Keratinocyte (primary cell): Measurements from ENCODE around the gene GPANK1. TPM values are rescaled to one million over a fixed set of nuclear protein-coding genes. Genes with fewer than 3 reads are reported as not detected.

Experiments
- DNase-seq: peaks from one replicate; pipeline ENCODE4 v3.0.0-alpha.2; 2011; ENCODE audit warnings: low read depth, missing footprints, low spot score
- FAIRE-seq: peaks from 2 replicates; lab custom pipeline; 2011; peaks lifted over from hg19 to GRCh38; lab: Jason Lieb, UNC
- H2AFZ ChIP-seq: 2 replicates; pipeline ENCODE4 v1.6.0; 2012; ENCODE audit warnings: low read length, control low read depth, inconsistent platforms; ENCODE audit not compliant: control insufficient read depth
- H3K27ac ChIP-seq: 2 replicates; pipeline ENCODE4 v1.5.1; 2011; ENCODE audit warnings: low read length; ENCODE audit not compliant: control insufficient read depth, insufficient read depth
- H3K27me3 ChIP-seq: 3 replicates; pipeline ENCODE4 v1.6.0; 2011; ENCODE audit warnings: low read length; ENCODE audit not compliant: control insufficient read depth, insufficient read depth; ENCODE audit errors: extremely low read depth
- H3K36me3 ChIP-seq, 2 experiments: 2 replicates in 1 of 2; 3 replicates in 1 of 2; pipeline ENCODE4 v1.5.1; 2011; ENCODE audit warnings: low read length in 2 of 2, mild to moderate bottlenecking in 1 of 2; ENCODE audit not compliant: control insufficient read depth in 2 of 2, insufficient read depth in 2 of 2; ENCODE audit errors: extremely low read depth in 1 of 2
- H3K4me1 ChIP-seq: 3 replicates; pipeline ENCODE4 v1.5.1; 2011; ENCODE audit warnings: low read length; ENCODE audit not compliant: control insufficient read depth, insufficient read depth; ENCODE audit errors: extremely low read depth
- H3K4me2 ChIP-seq: 3 replicates; pipeline ENCODE4 v1.6.0; 2011; ENCODE audit warnings: low read depth, low read length; ENCODE audit not compliant: control insufficient read depth, insufficient read depth; ENCODE audit errors: extremely low read depth
- H3K4me3 ChIP-seq, 3 experiments: fragments of 200-600 bp in 1 of 3; sonication (generic) in 1 of 3; 2 replicates in 2 of 3; 3 replicates in 1 of 3; pipeline ENCODE4 v1.5.1; 2011 to 2016; ENCODE audit warnings: low read length in 3 of 3, mild to moderate bottlenecking in 3 of 3, control low read depth in 2 of 3, inconsistent platforms in 1 of 3, low read depth in 1 of 3, mixed read lengths in 1 of 3, mixed run types in 1 of 3, moderate library complexity in 1 of 3; ENCODE audit not compliant: control insufficient read depth in 2 of 3, insufficient read depth in 2 of 3; ENCODE audit errors: extremely low read depth in 1 of 3
- H3K79me2 ChIP-seq: 2 replicates; pipeline ENCODE4 v1.6.0; 2012; ENCODE audit warnings: low read length; ENCODE audit not compliant: control insufficient read depth, insufficient read depth
- H3K9ac ChIP-seq: 3 replicates; pipeline ENCODE4 v1.6.0; 2011; ENCODE audit warnings: low read length; ENCODE audit not compliant: control insufficient read depth, insufficient read depth; ENCODE audit errors: extremely low read depth
- H3K9me1 ChIP-seq: 3 replicates; pipeline ENCODE4 v1.6.0; 2011; ENCODE audit warnings: low read length; ENCODE audit not compliant: control insufficient read depth, insufficient read depth; ENCODE audit errors: extremely low read depth
- H3K9me3 ChIP-seq: 2 replicates; pipeline ENCODE4 v1.5.1; 2012; ENCODE audit warnings: low read depth, low read length; ENCODE audit not compliant: control insufficient read depth
- H4K20me1 ChIP-seq: 3 replicates; pipeline ENCODE4 v1.6.0; 2011; ENCODE audit warnings: low read length; ENCODE audit not compliant: control insufficient read depth, insufficient read depth; ENCODE audit errors: extremely low read depth
- CTCF ChIP-seq, 3 experiments: IDR thresholded peaks in 1 of 3; conservative IDR thresholded peaks in 1 of 3; optimal IDR thresholded peaks in 1 of 3; 2 replicates in 2 of 3; 3 replicates in 1 of 3; pipeline versions ENCODE3 to v1.5.1; 2011; ENCODE audit warnings: low read length in 3 of 3, mild to moderate bottlenecking in 3 of 3, moderate library complexity in 2 of 3, control low read depth in 1 of 3, inconsistent platforms in 1 of 3; ENCODE audit not compliant: insufficient read depth in 2 of 3; ENCODE audit errors: extremely low read depth in 1 of 3
- EZH2 ChIP-seq: IDR thresholded peaks from one replicate; pipeline ENCODE4 v1.6.1; 2012; ENCODE audit warnings: inconsistent platforms, mild to moderate bottlenecking, low read length, moderate library complexity
- dilution Hi-C: fragments of 300-500 bp; cut with MboI; formaldehyde crosslinking; loops from one replicate; pipeline ENCODE4 v1.7.0; 2020; ENCODE audit warnings: low sequenced_read_pairs; ENCODE audit not compliant: extremely low pct_ligation_motif_present
- polyA plus RNA-seq, 5 experiments: library from polyadenylated mRNA; depleted of rRNA in 3 of 5; stranded (reverse) in 3 of 5; stranded (forward) in 1 of 5; unstranded in 1 of 5; fragments of >200 nt; gene quantifications; 1 replicate in 1 of 5; 2 replicates in 3 of 5; 3 replicates in 1 of 5; pipeline versions ENCODE4 v1.2.1 to v1.2.3, GENCODE V29; 2011 to 2012; ENCODE audit warnings: missing spikeins in 2 of 5, low read depth in 1 of 5, low replicate concordance in 1 of 5

The GPANK1 gene
- polyA plus RNA-seq, 1 donor (not counting 4 experiments of a cell fraction or from before 2014, with no cell fraction given) = 10.0 TPM

- no peaks in the 10 kb centered on the region for H4K20me1 ChIP-seq
- H3K9ac ChIP-seq = no peak overlapping the region
- H3K36me3 ChIP-seq = peaks cover 8 to 10% of the 10 kb centered on the region in 2 experiments
- no peaks in the 10 kb centered on the region for H3K9me1 ChIP-seq
- H2AFZ ChIP-seq = no peak overlapping the region
- no peak overlapping the region for H3K27ac ChIP-seq
- H3K79me2 ChIP-seq = peaks cover 34% of the 10 kb centered on the region
- H3K27me3 ChIP-seq = no peaks in the 10 kb centered on the region
- DNase-seq (no peak), FAIRE-seq (no peak)
- H3K9me3 ChIP-seq = no peaks in the 10 kb centered on the region
- H3K4me3 ChIP-seq = no peak overlapping the region
- H3K4me2 ChIP-seq = peak overlapping the region; percentile 96
- dilution Hi-C loops = no loop called here
- H3K4me1 ChIP-seq = peaks cover 27% of the 10 kb centered on the region
- TF ChIP-seq CTCF (optimal IDR thresholded peaks at IDR 0.05 in 1 of 3, IDR thresholded peaks at IDR 0.05 in 1 of 3, conservative IDR thresholded peaks at IDR 0.05 in 1 of 3; ENCODE audit: extremely low read depth in 1 of 3, insufficient read depth in 2 of 3, low read length in 3 of 3) = no peak
- TF ChIP-seq EZH2 = no peak
Measured at GRCh38 chr6:31658158-31658688, 6.6 kb downstream of the GPANK1 start.

GRCh38 chr6:31657406-31658157, 7.2 kb downstream of the GPANK1 start:
- Histone ChIP-seq H2AFZ (no peak overlapping the region), H3K27ac (no peak overlapping the region), H3K27me3 (no peaks in the 10 kb centered on the region), H3K9me3 (no peaks in the 10 kb centered on the region), H3K79me2 (peaks cover 34% of the 10 kb centered on the region), H3K9me1 (no peaks in the 10 kb centered on the region), H3K4me1 (peaks cover 25% of the 10 kb centered on the region), H3K9ac (no peak overlapping the region), H4K20me1 (no peaks in the 10 kb centered on the region), H3K4me3 (no peak overlapping the region), H3K4me2 (no peak overlapping the region), H3K36me3 (peaks cover 8 to 10% of the 10 kb centered on the region in 2 experiments)
- FAIRE-seq (no peak), DNase-seq (no peak)
- dilution Hi-C loops = no loop called here
- no peak for TF ChIP-seq CTCF (optimal IDR thresholded peaks at IDR 0.05 in 1 of 3, IDR thresholded peaks at IDR 0.05 in 1 of 3, conservative IDR thresholded peaks at IDR 0.05 in 1 of 3; ENCODE audit: extremely low read depth in 1 of 3, insufficient read depth in 2 of 3, low read length in 3 of 3)
- no peak for TF ChIP-seq EZH2
